Calu3 (cell line): ENCODE results near the gene NAA11. TPM values are rescaled to one million over a fixed set of nuclear protein-coding genes. Genes with fewer than 3 reads are reported as not detected.

ENCODE experiments used
- BruUV-seq: library from RNA; stranded (reverse); fragments of 400-500 nt; replicated peaks from 2 replicates; lab custom pipeline; 2021; lab: Mats Ljungman, UMichigan
- CTCF ChIA-PET: fragments of 300-600 bp; sonication (Branson Sonifier 250); formaldehyde crosslinking; loops from one replicate; lab custom pipeline; 2022; ENCODE audit warnings: antibody characterized with exemption; lab: Charles Lee
- DNase-seq: peaks from one replicate; pipeline ENCODE4 v3.0.0; 2022
- H3K27ac Mint-ChIP-seq: one replicate; pipeline ENCODE4 v1.8.0; 2022; ENCODE audit warnings: mixed read lengths; ENCODE audit not compliant: unreplicated experiment
- H3K27me3 Mint-ChIP-seq: one replicate; pipeline ENCODE4 v1.8.0; 2022; ENCODE audit warnings: mixed read lengths; ENCODE audit not compliant: unreplicated experiment
- H3K36me3 Mint-ChIP-seq: one replicate; pipeline ENCODE4 v1.8.0; 2022; ENCODE audit warnings: mild to moderate bottlenecking, moderate library complexity, mixed read lengths; ENCODE audit not compliant: insufficient read depth, unreplicated experiment
- H3K4me1 Mint-ChIP-seq: one replicate; pipeline ENCODE4 v1.8.0; 2022; ENCODE audit warnings: mild to moderate bottlenecking, low read depth, mixed read lengths; ENCODE audit not compliant: unreplicated experiment
- H3K4me3 Mint-ChIP-seq: one replicate; pipeline ENCODE4 v1.8.0; 2022; ENCODE audit warnings: mild to moderate bottlenecking, low read depth, moderate library complexity, mixed read lengths; ENCODE audit not compliant: unreplicated experiment
- H3K9me3 Mint-ChIP-seq: one replicate; pipeline ENCODE4 v1.8.0; 2022; ENCODE audit warnings: low read depth, mixed read lengths; ENCODE audit not compliant: unreplicated experiment
- CTCF ChIP-seq: fragments of 200-600 bp; IDR thresholded peaks from one replicate; pipeline ENCODE4 v1.8.0; 2022; ENCODE audit warnings: antibody characterized with exemption; ENCODE audit not compliant: unreplicated experiment
- intact Hi-C: fragments of 100-400 bp; cut with micrococcal nuclease; formaldehyde crosslinking; loops from one replicate; pipeline ENCODE4 v1.10.0; 2022; ENCODE audit not compliant: unreplicated experiment
- total RNA-seq: library from RNA; stranded (reverse); gene quantifications from 2 replicates; pipeline ENCODE4 v1.2.3, GENCODE V29; 2022

NAA11 gene
- total RNA-seq, 1 experiment from 2014 or later = not detected

GRCh38 chr4:79297479-79297878, 28.4 kb downstream of the NAA11 start:
- no peaks in the 10 kb centered on the region for H3K27me3 Mint-ChIP-seq
- intact Hi-C loops = no loop called here
- CTCF ChIA-PET = no interaction called here
- no peak for DNase-seq
- no peaks in the 10 kb centered on the region for H3K36me3 Mint-ChIP-seq
- BruUV-seq = no TSS peak
- H3K4me3 Mint-ChIP-seq = no peak overlapping the region
- H3K4me1 Mint-ChIP-seq = no peaks in the 10 kb centered on the region
- H3K27ac Mint-ChIP-seq = no peak overlapping the region
- no peaks in the 10 kb centered on the region for H3K9me3 Mint-ChIP-seq
- TF ChIP-seq CTCF = no peak

- no peak for DNase-seq
- H3K27ac Mint-ChIP-seq = no peak overlapping the region
- intact Hi-C loops = no loop called here
- H3K27me3 Mint-ChIP-seq = no peaks in the 10 kb centered on the region
- no peak overlapping the region for H3K4me3 Mint-ChIP-seq
- H3K4me1 Mint-ChIP-seq = no peaks in the 10 kb centered on the region
- no TSS peak for BruUV-seq
- no peaks in the 10 kb centered on the region for H3K9me3 Mint-ChIP-seq
- CTCF ChIA-PET = no interaction called here
- no peak for TF ChIP-seq CTCF
- no peaks in the 10 kb centered on the region for H3K36me3 Mint-ChIP-seq
These were observed 29.0 kb downstream of the NAA11 start for GRCh38 chr4:79296768-79297428.

GRCh38 chr4:79295086-79295485, 30.8 kb downstream of the NAA11 start:
- H3K9me3 Mint-ChIP-seq = no peaks in the 10 kb centered on the region
- BruUV-seq = no TSS peak
- H3K27me3 Mint-ChIP-seq = no peaks in the 10 kb centered on the region
- no peaks in the 10 kb centered on the region for H3K4me1 Mint-ChIP-seq
- H3K4me3 Mint-ChIP-seq = no peak overlapping the region
- no peak for TF ChIP-seq CTCF
- H3K36me3 Mint-ChIP-seq = no peaks in the 10 kb centered on the region
- H3K27ac Mint-ChIP-seq = no peak overlapping the region
- intact Hi-C loops = no loop called here
- CTCF ChIA-PET = no interaction called here
- no peak for DNase-seq

GRCh38 chr4:79294064-79294463, 31.8 kb downstream of the NAA11 start:
- H3K27me3 Mint-ChIP-seq = no peaks in the 10 kb centered on the region
- no peak for TF ChIP-seq CTCF
- no peak overlapping the region for H3K4me3 Mint-ChIP-seq
- H3K36me3 Mint-ChIP-seq = no peaks in the 10 kb centered on the region
- CTCF ChIA-PET = no interaction called here
- no peaks in the 10 kb centered on the region for H3K4me1 Mint-ChIP-seq
- DNase-seq = no peak
- H3K27ac Mint-ChIP-seq = no peak overlapping the region
- intact Hi-C loops = no loop called here
- no TSS peak for BruUV-seq
- no peaks in the 10 kb centered on the region for H3K9me3 Mint-ChIP-seq
